DMS114 treated with DMSO at 0.1 percent for 48 hours (cell line): Measurements from ENCODE around the gene CHRM2.

Experiments
- DNase-seq: peaks from one replicate; lab custom pipeline; 2025; ENCODE audit not compliant: unreplicated experiment; lab: John Stamatoyannopoulos, UW

Gene CHRM2

GRCh38 chr7:136956671-136957070 is 88.2 kb downstream of the CHRM2 start:
- DNase-seq, result no peak

GRCh38 chr7:136957391-136957790 is 88.9 kb downstream of the CHRM2 start:
- DNase-seq, result no peak

- DNase-seq, result no peak
These were observed 89.6 kb downstream of the CHRM2 start for GRCh38 chr7:136958016-136958415.

GRCh38 chr7:136964347-136964746 is 95.9 kb downstream of the CHRM2 start:
- no peak for DNase-seq

GRCh38 chr7:136966825-136967224 is 98.4 kb downstream of the CHRM2 start:
- no peak for DNase-seq

- DNase-seq, result no peak
These were observed 101.3 kb downstream of the CHRM2 start for GRCh38 chr7:136969761-136970160.

GRCh38 chr7:136971776-136972175 is 103.3 kb downstream of the CHRM2 start:
- no peak for DNase-seq

- DNase-seq, result no peak
These were observed 108.2 kb downstream of the CHRM2 start for GRCh38 chr7:136976504-136977251.

GRCh38 chr7:136993377-136993776 is 124.9 kb downstream of the CHRM2 start:
- DNase-seq, result no peak

- DNase-seq, result no peak
These were observed 129.3 kb downstream of the CHRM2 start for GRCh38 chr7:136997735-136998134.

- no peak for DNase-seq
These were observed 130.0 kb downstream of the CHRM2 start for GRCh38 chr7:136998495-136998894.

- no peak for DNase-seq
These were observed 132.2 kb downstream of the CHRM2 start for GRCh38 chr7:137000621-137001020.

- no peak for DNase-seq
These were observed 132.6 kb downstream of the CHRM2 start for GRCh38 chr7:137001041-137001440.

- no peak for DNase-seq
These were observed 133.0 kb downstream of the CHRM2 start for GRCh38 chr7:137001478-137001877.

- no peak for DNase-seq
These were observed 134.6 kb downstream of the CHRM2 start for GRCh38 chr7:137003086-137003485.

GRCh38 chr7:137003566-137003965 is 135.1 kb downstream of the CHRM2 start:
- DNase-seq, result no peak

GRCh38 chr7:137005873-137006272 is 137.4 kb downstream of the CHRM2 start:
- no peak for DNase-seq

- no peak for DNase-seq
These were observed 137.8 kb downstream of the CHRM2 start for GRCh38 chr7:137006293-137006692.

GRCh38 chr7:137007001-137007694 is 138.7 kb downstream of the CHRM2 start:
- no peak for DNase-seq

GRCh38 chr7:137009404-137009803 is 141.0 kb downstream of the CHRM2 start:
- DNase-seq, result no peak

- no peak for DNase-seq
These were observed 146.6 kb downstream of the CHRM2 start for GRCh38 chr7:137015015-137015414.

- no peak for DNase-seq
These were observed 148.8 kb downstream of the CHRM2 start for GRCh38 chr7:137017221-137017620.

- no peak for DNase-seq
These were observed 150.0 kb downstream of the CHRM2 start for GRCh38 chr7:137018468-137018867.
